ENCODE results near the gene MTOR. TPM values are rescaled to one million over a fixed set of nuclear protein-coding genes. Genes with fewer than 3 reads are reported as not detected.
"Not testable (repeated sequence)": the region's sequence is repeated elsewhere in the genome, so short reads cannot be mapped to it uniquely, and the experiment has no call there.

MTOR gene
- total RNA-seq, 1 donor from 2014 or later, result 43.6 TPM

DNA sequence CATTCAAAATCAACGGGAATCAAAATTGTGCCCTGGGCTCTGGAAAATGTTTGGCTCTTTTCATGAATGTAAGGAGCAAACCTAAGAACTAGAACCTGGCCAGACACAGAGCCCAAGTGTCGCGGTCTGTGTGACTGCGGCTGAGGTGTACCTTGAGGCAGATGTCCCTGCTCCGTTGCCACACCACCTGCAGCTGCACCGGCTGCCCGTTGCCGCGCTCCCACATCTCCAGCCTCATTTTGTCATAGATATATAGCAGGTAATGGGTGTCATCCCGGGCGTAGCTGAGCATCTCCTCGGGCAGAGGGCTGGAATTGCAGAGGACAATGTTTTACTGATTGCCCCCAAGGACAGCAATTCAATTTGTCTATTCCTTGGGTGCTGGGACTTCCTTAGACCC, 181.4 kb downstream of the MTOR start:
- H3K36me3 ChIP-seq (ENCODE audit: insufficient read depth, low read length), result peaks cover 51% of the 10 kb centered on the region

DNA sequence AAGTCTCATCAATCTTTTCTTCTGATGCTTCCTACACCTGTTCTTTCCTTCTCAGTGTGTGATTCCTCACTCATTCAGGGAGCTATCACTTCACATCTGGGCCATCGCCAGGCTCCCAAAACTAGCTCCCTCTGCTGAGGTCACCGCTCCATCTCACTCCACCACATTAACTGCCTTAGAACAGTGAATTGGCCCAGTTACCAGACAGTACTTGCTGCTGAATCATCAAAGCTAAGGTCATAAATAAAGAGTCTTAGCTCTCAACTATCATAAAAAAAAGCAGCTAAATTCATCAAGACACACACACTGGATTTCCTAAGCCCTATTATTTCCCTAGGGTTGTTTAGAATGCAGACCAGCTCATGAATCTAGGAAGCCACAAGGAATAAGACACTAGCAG, 183.7 kb downstream of the MTOR start:
- Histone ChIP-seq H3K27me3 (ENCODE audit: insufficient read depth, low read length) (no peaks in the 10 kb centered on the region), H3K4me3 (ENCODE audit: insufficient read depth, low read depth, low read length) (no peak overlapping the region), H4K20me1 (ENCODE audit: insufficient read depth, low read length) (peaks cover 11% of the 10 kb centered on the region), H3K4me1 (ENCODE audit: insufficient read depth, low read length) (no peaks in the 10 kb centered on the region), H2AFZ (ENCODE audit: low read depth, low read length) (no peak overlapping the region), H3K9ac (ENCODE audit: low read length) (no peak overlapping the region), H3K27ac (ENCODE audit: low read depth, low read length) (no peak overlapping the region), H3K79me2 (ENCODE audit: insufficient read depth, low read length) (no peaks in the 10 kb centered on the region), H3K36me3 (ENCODE audit: insufficient read depth, low read length) (peaks cover 65% of the 10 kb centered on the region), H3K9me3 (ENCODE audit: insufficient read depth, low read depth, low read length) (no peaks in the 10 kb centered on the region), H3K4me2 (ENCODE audit: low read length) (no peak overlapping the region)
- H3K4me1 Mint-ChIP-seq (ENCODE audit: low read depth, unreplicated experiment), result no peaks in the 10 kb centered on the region
- H3K27ac Mint-ChIP-seq (ENCODE audit: unreplicated experiment), result no peak overlapping the region
- no peaks in the 10 kb centered on the region for H3K27me3 Mint-ChIP-seq (ENCODE audit: low read depth, unreplicated experiment)
- peaks cover 18% of the 10 kb centered on the region for H3K36me3 Mint-ChIP-seq (ENCODE audit: low read depth, unreplicated experiment)
- TF ChIP-seq EZH2 (IDR thresholded peaks at IDR 0.05; ENCODE audit: insufficient read depth, low read length), result no peak
- TF ChIP-seq, protein P1, sequence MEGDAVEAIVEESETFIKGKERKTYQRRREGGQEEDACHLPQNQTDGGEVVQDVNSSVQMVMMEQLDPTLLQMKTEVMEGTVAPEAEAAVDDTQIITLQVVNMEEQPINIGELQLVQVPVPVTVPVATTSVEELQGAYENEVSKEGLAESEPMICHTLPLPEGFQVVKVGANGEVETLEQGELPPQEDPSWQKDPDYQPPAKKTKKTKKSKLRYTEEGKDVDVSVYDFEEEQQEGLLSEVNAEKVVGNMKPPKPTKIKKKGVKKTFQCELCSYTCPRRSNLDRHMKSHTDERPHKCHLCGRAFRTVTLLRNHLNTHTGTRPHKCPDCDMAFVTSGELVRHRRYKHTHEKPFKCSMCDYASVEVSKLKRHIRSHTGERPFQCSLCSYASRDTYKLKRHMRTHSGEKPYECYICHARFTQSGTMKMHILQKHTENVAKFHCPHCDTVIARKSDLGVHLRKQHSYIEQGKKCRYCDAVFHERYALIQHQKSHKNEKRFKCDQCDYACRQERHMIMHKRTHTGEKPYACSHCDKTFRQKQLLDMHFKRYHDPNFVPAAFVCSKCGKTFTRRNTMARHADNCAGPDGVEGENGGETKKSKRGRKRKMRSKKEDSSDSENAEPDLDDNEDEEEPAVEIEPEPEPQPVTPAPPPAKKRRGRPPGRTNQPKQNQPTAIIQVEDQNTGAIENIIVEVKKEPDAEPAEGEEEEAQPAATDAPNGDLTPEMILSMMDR (IDR thresholded peaks at IDR 0.05; ENCODE audit: insufficient read depth, low read depth, low read length), result no peak
- H3K9me3 Mint-ChIP-seq (ENCODE audit: unreplicated experiment), result no peaks in the 10 kb centered on the region
- no peak for FAIRE-seq
- DNase-seq (ENCODE audit: low read depth), result peak; percentile 33
- no peak overlapping the region for H3K4me3 Mint-ChIP-seq (ENCODE audit: unreplicated experiment)

More for the DNA sequence above, 181.4 kb downstream of the MTOR start:
- no peak overlapping the region for H3K27ac Mint-ChIP-seq (ENCODE audit: unreplicated experiment)
- TF ChIP-seq, protein P1 (IDR thresholded peaks at IDR 0.05; ENCODE audit: insufficient read depth, low read depth, low read length), result no peak
- H3K4me1 ChIP-seq (ENCODE audit: insufficient read depth, low read length), result no peaks in the 10 kb centered on the region
- H3K9me3 Mint-ChIP-seq (ENCODE audit: unreplicated experiment), result no peaks in the 10 kb centered on the region
- no peak overlapping the region for H3K9ac ChIP-seq (ENCODE audit: low read length)
- H3K27me3 Mint-ChIP-seq (ENCODE audit: low read depth, unreplicated experiment), result no peaks in the 10 kb centered on the region
- H4K20me1 ChIP-seq (ENCODE audit: insufficient read depth, low read length), result peaks cover 11% of the 10 kb centered on the region
- no peak overlapping the region for H2AFZ ChIP-seq (ENCODE audit: low read depth, low read length)
- peaks cover 25% of the 10 kb centered on the region for H3K36me3 Mint-ChIP-seq (ENCODE audit: low read depth, unreplicated experiment)
- FAIRE-seq (no peak), DNase-seq (ENCODE audit: low read depth) (no peak)
- H3K9me3 ChIP-seq (ENCODE audit: insufficient read depth, low read depth, low read length), result no peaks in the 10 kb centered on the region
- H3K4me3 ChIP-seq (ENCODE audit: insufficient read depth, low read depth, low read length), result no peak overlapping the region
- no peaks in the 10 kb centered on the region for H3K27me3 ChIP-seq (ENCODE audit: insufficient read depth, low read length)
- no peak overlapping the region for H3K4me3 Mint-ChIP-seq (ENCODE audit: unreplicated experiment)
- no peaks in the 10 kb centered on the region for H3K4me1 Mint-ChIP-seq (ENCODE audit: low read depth, unreplicated experiment)
- no peaks in the 10 kb centered on the region for H3K79me2 ChIP-seq (ENCODE audit: insufficient read depth, low read length)
- no peak overlapping the region for H3K4me2 ChIP-seq (ENCODE audit: low read length)
- H3K27ac ChIP-seq (ENCODE audit: low read depth, low read length), result no peak overlapping the region

DNA sequence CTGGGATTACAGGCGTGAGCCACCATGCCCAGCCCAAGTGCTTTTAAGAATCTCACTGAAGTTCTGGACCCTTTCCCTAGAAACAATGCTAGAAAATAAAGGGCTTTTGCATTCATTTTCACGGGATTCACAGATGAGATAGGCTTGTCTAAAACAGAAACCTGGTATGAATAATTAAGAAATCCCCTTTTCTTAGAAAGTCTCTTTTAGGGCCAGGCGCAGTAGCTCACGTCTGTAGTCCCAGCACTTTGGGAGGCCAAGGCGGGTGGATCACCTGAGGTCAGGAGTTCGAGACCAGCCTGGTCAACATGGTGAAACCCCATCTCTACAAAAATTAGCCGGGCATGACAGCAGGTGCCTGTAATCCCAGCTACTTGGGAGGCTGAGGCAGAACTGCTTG, 189.0 kb downstream of the MTOR start:
- H3K27me3 Mint-ChIP-seq (ENCODE audit: low read depth, unreplicated experiment); H3K4me1 Mint-ChIP-seq (ENCODE audit: low read depth, unreplicated experiment); H4K20me1 ChIP-seq (ENCODE audit: insufficient read depth, low read length); H3K4me3 Mint-ChIP-seq (ENCODE audit: unreplicated experiment); H3K27me3 ChIP-seq (ENCODE audit: insufficient read depth, low read length); H3K9me3 Mint-ChIP-seq (ENCODE audit: unreplicated experiment); DNase-seq (ENCODE audit: low read depth); H3K9ac ChIP-seq (ENCODE audit: low read length); H3K4me2 ChIP-seq (ENCODE audit: low read length); H3K4me1 ChIP-seq (ENCODE audit: insufficient read depth, low read length); H2AFZ ChIP-seq (ENCODE audit: low read depth, low read length); H3K27ac ChIP-seq (ENCODE audit: low read depth, low read length); H3K9me3 ChIP-seq (ENCODE audit: insufficient read depth, low read depth, low read length); H3K4me3 ChIP-seq (ENCODE audit: insufficient read depth, low read depth, low read length); H3K79me2 ChIP-seq (ENCODE audit: insufficient read depth, low read length); H3K27ac Mint-ChIP-seq (ENCODE audit: unreplicated experiment); FAIRE-seq: not testable (repeated sequence)
- peaks cover 54% of the 10 kb centered on the region for H3K36me3 ChIP-seq (ENCODE audit: insufficient read depth, low read length)
- peaks cover 19% of the 10 kb centered on the region for H3K36me3 Mint-ChIP-seq (ENCODE audit: low read depth, unreplicated experiment)
